Fibroblast of the aortic adventitia (primary cell): ENCODE data around the gene SCUBE1. TPM values are rescaled to one million over a fixed set of nuclear protein-coding genes. Genes with fewer than 3 reads are reported as not detected.

Source experiments
- DNase-seq: peaks from one replicate; pipeline ENCODE4 v3.0.0-alpha.2; 2010; ENCODE audit warnings: low read depth
- H3K4me3 ChIP-seq: 2 replicates; pipeline ENCODE4 v1.5.1; 2011; ENCODE audit warnings: low read depth, mild to moderate bottlenecking, control low read depth, low read length, moderate library complexity
- CTCF ChIP-seq: IDR thresholded peaks from 2 replicates; pipeline ENCODE4 v1.5.1; 2011; ENCODE audit warnings: mild to moderate bottlenecking, low read length, control low read depth, inconsistent platforms; ENCODE audit not compliant: insufficient read depth
- total RNA-seq: library from RNA; depleted of rRNA; stranded (reverse); fragments of >200 nt; gene quantifications from 2 replicates; pipeline ENCODE4 v1.2.3, GENCODE V29; 2012; ENCODE audit warnings: low replicate concordance

SCUBE1 gene
- total RNA-seq, 1 donor: not detected

- no peak for TF ChIP-seq CTCF
- no peak for DNase-seq
- no peak overlapping the region for H3K4me3 ChIP-seq
Measured at GRCh38 chr22:43235445-43236409, 107.4 kb downstream of the SCUBE1 start.

- no peak overlapping the region for H3K4me3 ChIP-seq
- DNase-seq: no peak
- no peak for TF ChIP-seq CTCF
Measured at GRCh38 chr22:43234264-43234988, 108.7 kb downstream of the SCUBE1 start.

- TF ChIP-seq CTCF: no peak
- DNase-seq: no peak
- H3K4me3 ChIP-seq: no peak overlapping the region
Measured at GRCh38 chr22:43233529-43233928, 109.6 kb downstream of the SCUBE1 start.

- no peak for DNase-seq
- no peak overlapping the region for H3K4me3 ChIP-seq
- no peak for TF ChIP-seq CTCF
Measured at GRCh38 chr22:43232445-43232844, 110.7 kb downstream of the SCUBE1 start.

- no peak for TF ChIP-seq CTCF
Measured at GRCh38 chr22:43231724-43232034, 111.5 kb downstream of the SCUBE1 start.

GRCh38 chr22:43230971-43231723, 112.0 kb downstream of the SCUBE1 start:
- no peak overlapping the region for H3K4me3 ChIP-seq
- peak; percentile 97 for TF ChIP-seq CTCF
- peak; percentile 39 for DNase-seq

More at GRCh38 chr22:43231724-43232034, 111.5 kb downstream of the SCUBE1 start:
- DNase-seq: no peak
- H3K4me3 ChIP-seq: no peak overlapping the region
